Measurements from ENCODE around the gene GLB1L3. TPM values are rescaled to one million over a fixed set of nuclear protein-coding genes. Genes with fewer than 3 reads are reported as not detected.
A peak's percentile ranks its signal among the peaks of the same experiment; 100 is the strongest.

The GLB1L3 gene
- total RNA-seq, 4 donors from 2014 or later, result 0.16 TPM; not detected in 3

DNA sequence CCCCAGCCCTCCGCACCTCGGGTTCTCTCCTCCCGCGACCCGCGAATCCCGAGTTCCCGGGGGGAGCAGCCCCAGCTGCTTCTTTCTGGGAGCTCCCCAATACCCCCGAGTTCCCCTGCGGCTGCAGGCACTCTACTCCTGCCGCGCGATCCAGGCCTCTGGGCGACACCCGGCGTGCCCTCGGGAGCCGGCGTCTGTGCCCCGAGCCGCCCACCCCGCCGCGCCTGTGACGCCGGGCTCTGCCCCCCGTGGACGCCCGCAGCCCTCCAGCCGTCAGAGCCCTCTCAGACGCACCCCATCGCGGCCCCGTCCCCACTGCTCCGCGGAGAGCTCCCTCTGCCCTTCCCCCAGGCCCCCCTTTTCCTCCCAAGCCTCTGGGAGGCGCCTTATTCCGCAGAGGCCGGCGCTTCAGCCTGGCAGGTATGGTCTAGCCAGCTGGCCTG lies 56.0 kb downstream of the GLB1L3 start:
- no peaks in the 10 kb centered on the region for H3K36me3 ChIP-seq
- H3K9me3 ChIP-seq, result no peaks in the 10 kb centered on the region
- peaks cover 6% of the 10 kb centered on the region for H3K27me3 ChIP-seq
- TF ChIP-seq POLR2A (IDR thresholded peaks at IDR 0.05), result no peak
- TF ChIP-seq, protein P1, sequence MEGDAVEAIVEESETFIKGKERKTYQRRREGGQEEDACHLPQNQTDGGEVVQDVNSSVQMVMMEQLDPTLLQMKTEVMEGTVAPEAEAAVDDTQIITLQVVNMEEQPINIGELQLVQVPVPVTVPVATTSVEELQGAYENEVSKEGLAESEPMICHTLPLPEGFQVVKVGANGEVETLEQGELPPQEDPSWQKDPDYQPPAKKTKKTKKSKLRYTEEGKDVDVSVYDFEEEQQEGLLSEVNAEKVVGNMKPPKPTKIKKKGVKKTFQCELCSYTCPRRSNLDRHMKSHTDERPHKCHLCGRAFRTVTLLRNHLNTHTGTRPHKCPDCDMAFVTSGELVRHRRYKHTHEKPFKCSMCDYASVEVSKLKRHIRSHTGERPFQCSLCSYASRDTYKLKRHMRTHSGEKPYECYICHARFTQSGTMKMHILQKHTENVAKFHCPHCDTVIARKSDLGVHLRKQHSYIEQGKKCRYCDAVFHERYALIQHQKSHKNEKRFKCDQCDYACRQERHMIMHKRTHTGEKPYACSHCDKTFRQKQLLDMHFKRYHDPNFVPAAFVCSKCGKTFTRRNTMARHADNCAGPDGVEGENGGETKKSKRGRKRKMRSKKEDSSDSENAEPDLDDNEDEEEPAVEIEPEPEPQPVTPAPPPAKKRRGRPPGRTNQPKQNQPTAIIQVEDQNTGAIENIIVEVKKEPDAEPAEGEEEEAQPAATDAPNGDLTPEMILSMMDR (IDR thresholded peaks at IDR 0.05), result peak in 1 of 5 experiments; percentile 3
- peak overlapping the region; percentile 60 to 81 (median 68) for H3K4me3 ChIP-seq
- H3K27ac ChIP-seq, result peak overlapping the region; percentile 36 to 81 (median 70)
- DNase-seq, result peak; percentile 53
- WGBS, 2 donors (ENCODE audit: low coverage in 1 of 2), result 3% methylated on average over 36 of the region's 40 CpGs; no CpG with 5 or more reads in 1 of the 2 donors
- intact Hi-C loops (cut with DNase I; ENCODE audit: low total_unique reads), result no loop called here
- H3K4me1 ChIP-seq, result peaks cover 9 to 25% (median 20%) of the 10 kb centered on the region in 4 donors
- in situ Hi-C loops (cut with MboI; ENCODE audit: low pct_ligation_motif_present in 1 of 4, low pct_unique_long_range_greater_than_20kb in 1 of 4, low sequenced_read_pairs in 3 of 4), result no loop called here

DNA sequence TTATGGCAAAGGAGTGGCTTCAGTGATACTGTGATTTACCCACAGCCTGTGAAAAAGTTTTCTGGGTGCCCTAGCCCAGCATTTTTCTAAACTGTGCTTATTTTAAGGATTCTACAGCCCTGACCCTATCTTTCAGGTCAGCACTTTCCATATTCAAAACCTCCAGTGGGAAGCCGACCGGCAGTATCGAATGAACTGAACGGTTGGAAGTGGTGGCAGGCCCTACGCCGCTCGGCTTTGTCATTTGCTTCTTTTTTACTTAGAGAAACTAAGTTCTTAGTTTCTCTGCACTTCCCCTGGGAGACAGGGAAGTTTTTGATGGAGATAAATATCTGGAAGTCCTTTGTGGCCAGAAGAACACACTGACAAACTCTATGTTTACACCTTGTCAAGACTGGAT lies 56.6 kb downstream of the GLB1L3 start:
- no peak for DNase-seq
- H3K36me3 ChIP-seq, result no peaks in the 10 kb centered on the region
- TF ChIP-seq, protein P1 (IDR thresholded peaks at IDR 0.05), result no peak
- TF ChIP-seq POLR2AphosphoS5 (IDR thresholded peaks at IDR 0.05), result no peak
- peak overlapping the region in 3 of 4 donors; percentile 60 to 81 (median 64) for H3K4me3 ChIP-seq
- in situ Hi-C loops (cut with MboI; ENCODE audit: low pct_ligation_motif_present in 1 of 4, low pct_unique_long_range_greater_than_20kb in 1 of 4, low sequenced_read_pairs in 3 of 4) (no loop called here), intact Hi-C loops (cut with DNase I; ENCODE audit: low total_unique reads) (no loop called here)
- peaks cover 6% of the 10 kb centered on the region for H3K27me3 ChIP-seq
- peaks cover 9 to 25% (median 20%) of the 10 kb centered on the region in 4 donors for H3K4me1 ChIP-seq
- no peaks in the 10 kb centered on the region for H3K9me3 ChIP-seq
- WGBS, 2 donors (ENCODE audit: low coverage in 1 of 2), result 74 to 88% methylated on average over 7 of the region's 7 CpGs
- peak overlapping the region in 2 of 4 donors; percentile 66 to 73 for H3K27ac ChIP-seq

DNA sequence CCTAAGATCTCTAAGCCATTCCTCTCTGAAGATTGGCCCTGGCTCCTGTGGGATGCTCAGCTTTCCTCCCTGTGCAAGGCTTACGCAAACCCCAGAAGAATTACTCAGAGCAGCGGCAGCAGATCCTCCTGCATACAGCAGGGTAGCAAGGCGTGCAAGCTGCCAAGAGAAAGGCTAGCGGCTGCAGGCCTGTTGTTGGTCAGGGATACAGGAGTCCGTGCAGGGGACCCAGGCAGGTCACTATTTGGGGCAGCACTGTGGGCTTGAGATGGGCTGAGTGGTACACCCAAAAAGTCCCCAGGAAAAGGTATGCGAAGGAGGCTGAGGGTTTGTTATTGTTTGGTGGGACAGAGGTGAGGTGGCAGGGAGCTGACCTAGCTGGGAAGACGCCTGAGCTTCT lies 57.1 kb downstream of the GLB1L3 start:
- TF ChIP-seq EP300 (IDR thresholded peaks at IDR 0.05; ENCODE audit: low read depth), result no peak
- TF ChIP-seq, protein P1 (IDR thresholded peaks at IDR 0.05), result no peak
- TF ChIP-seq POLR2A (IDR thresholded peaks at IDR 0.05), result no peak
- TF ChIP-seq POLR2AphosphoS5 (IDR thresholded peaks at IDR 0.05), result no peak
- no peak overlapping the region for H3K4me3 ChIP-seq
- no peaks in the 10 kb centered on the region for H3K9me3 ChIP-seq
- H3K36me3 ChIP-seq, result no peaks in the 10 kb centered on the region
- H3K4me1 ChIP-seq, result peaks cover 9 to 25% (median 20%) of the 10 kb centered on the region in 4 donors
- no peak overlapping the region for H3K27ac ChIP-seq
- intact Hi-C loops (cut with DNase I; ENCODE audit: low total_unique reads) (no loop called here), in situ Hi-C loops (cut with MboI; ENCODE audit: low pct_ligation_motif_present in 1 of 4, low pct_unique_long_range_greater_than_20kb in 1 of 4, low sequenced_read_pairs in 3 of 4) (no loop called here)
- DNase-seq, result no peak
- WGBS, 2 donors (ENCODE audit: low coverage in 1 of 2), result 78% methylated on average over 7 of the region's 7 CpGs; no CpG with 5 or more reads in 1 of the 2 donors
- H3K27me3 ChIP-seq, result peaks cover 6% of the 10 kb centered on the region

DNA sequence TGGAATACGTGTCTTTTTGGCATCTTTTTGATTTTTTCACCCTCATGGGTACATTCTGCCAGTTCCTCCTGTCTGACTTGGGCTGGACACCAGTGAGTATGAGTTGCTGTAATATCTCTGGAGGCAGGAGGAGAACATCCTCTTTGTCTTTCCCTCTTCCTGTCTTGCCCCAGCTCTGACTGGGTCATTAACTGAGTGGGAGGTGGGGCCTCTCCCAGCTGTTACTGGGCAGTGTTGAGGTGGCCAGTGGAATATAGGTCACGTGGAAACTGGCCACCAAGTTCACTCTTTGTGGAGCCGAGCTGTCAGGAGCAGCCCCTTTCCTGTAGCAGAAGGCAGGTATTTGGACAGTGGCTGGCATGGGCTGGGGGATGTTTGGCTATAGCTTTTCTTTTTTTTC lies 57.8 kb downstream of the GLB1L3 start:
- TF ChIP-seq POLR2A (IDR thresholded peaks at IDR 0.05), result no peak
- TF ChIP-seq, protein P1 (IDR thresholded peaks at IDR 0.05), result no peak
- no peak for TF ChIP-seq POLR2AphosphoS5 (IDR thresholded peaks at IDR 0.05)
- TF ChIP-seq EP300 (IDR thresholded peaks at IDR 0.05; ENCODE audit: low read depth), result no peak
- Histone ChIP-seq H3K27me3 (peaks cover 6% of the 10 kb centered on the region), H3K9me3 (no peaks in the 10 kb centered on the region), H3K36me3 (no peaks in the 10 kb centered on the region), H3K4me1 (peaks cover 9 to 25% (median 20%) of the 10 kb centered on the region in 4 donors), H3K4me3 (no peak overlapping the region), H3K27ac (no peak overlapping the region)
- in situ Hi-C loops (cut with MboI; ENCODE audit: low pct_ligation_motif_present in 1 of 4, low pct_unique_long_range_greater_than_20kb in 1 of 4, low sequenced_read_pairs in 3 of 4), result no loop called here
- intact Hi-C loops (cut with DNase I; ENCODE audit: low total_unique reads), result no loop called here
- WGBS, 2 donors (ENCODE audit: low coverage in 1 of 2), result 77 to 80% methylated on average over 2 to 3 of the region's 3 CpGs
- no peak for DNase-seq
